Testis (tissue), 3 donors: ENCODE data around the gene ABCA12. TPM values are rescaled to one million over a fixed set of nuclear protein-coding genes. Genes with fewer than 3 reads are reported as not detected.

ENCODE experiments used
- DNase-seq: peaks from one replicate; pipeline ENCODE4 v3.0.0-alpha.2; 2019
- H3K27ac ChIP-seq, 2 donors: fragments of 200-600 bp; sonication (generic); one replicate each; pipeline ENCODE4 v1.5.1; 2019
- H3K27me3 ChIP-seq: fragments of 200-600 bp; sonication (generic); one replicate; pipeline ENCODE4 v1.5.1; 2019
- H3K36me3 ChIP-seq: fragments of 200-600 bp; sonication (generic); one replicate; pipeline ENCODE4 v1.5.1; 2017; ENCODE audit warnings: low read depth; ENCODE audit errors: missing control alignments
- H3K4me1 ChIP-seq: fragments of 200-600 bp; sonication (generic); one replicate; pipeline ENCODE4 v1.5.1; 2019
- H3K4me3 ChIP-seq, 2 donors: fragments of 200-600 bp; sonication (generic); one replicate each; pipeline ENCODE4 v1.5.1; 2017 to 2019
- H3K9me3 ChIP-seq: fragments of 200-600 bp; sonication (generic); one replicate; pipeline ENCODE4 v1.5.1; 2017
- CTCF ChIP-seq, 3 experiments: fragments of 450-650 bp in 2 of 3; fragments of 200-600 bp in 1 of 3; sonication (generic) in 1 of 3; IDR thresholded peaks; one replicate each; pipeline ENCODE4 v1.5.1; 2016 to 2019; ENCODE audit warnings: antibody characterized with exemption in 3 of 3, mild to moderate bottlenecking in 2 of 3, moderate library complexity in 1 of 3
- POLR2A ChIP-seq: fragments of 450-650 bp; IDR thresholded peaks from one replicate; pipeline ENCODE4 v1.6.1; 2017; ENCODE audit warnings: antibody characterized with exemption, mild to moderate bottlenecking, moderate library complexity
- WGBS, 2 donors: methylation state at CpG; one replicate each; pipeline ENCODE4 v1.1.5; 2018; 5-methylcytosine and 5-hydroxymethylcytosine counted together
- intact Hi-C: fragments of 100-400 bp; cut with DNase I; formaldehyde crosslinking; loops from one replicate; pipeline ENCODE4 v1.15.1; 2023; ENCODE audit warnings: low total_unique reads
- polyA plus RNA-seq: library from polyadenylated mRNA; stranded (reverse); fragments of 350-450 nt; fragmentation: Illumina TruSeq; extraction: RNeasy Lipid Tissue Mini Kit (QIAGEN cat#74804); gene quantifications from one replicate; pipeline ENCODE4 v1.2.3, GENCODE V29; 2014; ENCODE audit warnings: low read depth, low replicate concordance; ENCODE audit not compliant: insufficient read depth
- total RNA-seq, 2 donors: library from RNA; depleted of rRNA; stranded (reverse); fragments of >200 nt; gene quantifications; one replicate each; pipeline ENCODE4 v1.2.3, GENCODE V29; 2016

The ABCA12 gene
- total and polyA plus RNA-seq, 3 donors from 2014 or later = 1.4 to 1.8 (median 1.6) TPM

GRCh38 chr2:215020283-215020682 is 118.1 kb downstream of the ABCA12 start:
- Histone ChIP-seq H3K4me3 (no peak overlapping the region), H3K27ac (no peak overlapping the region), H3K36me3 (no peaks in the 10 kb centered on the region), H3K27me3 (no peaks in the 10 kb centered on the region), H3K4me1 (no peaks in the 10 kb centered on the region), H3K9me3 (no peaks in the 10 kb centered on the region)
- WGBS, 2 donors = 48 to 50% methylated on average over 2 of the region's 2 CpGs
- no peak for DNase-seq
- intact Hi-C loops = no loop called here
- no peak for TF ChIP-seq POLR2A
- TF ChIP-seq CTCF (IDR thresholded peaks at IDR 0.05) = no peak

- Histone ChIP-seq H3K9me3 (no peaks in the 10 kb centered on the region), H3K27ac (no peak overlapping the region), H3K36me3 (no peaks in the 10 kb centered on the region), H3K4me3 (no peak overlapping the region), H3K4me1 (no peaks in the 10 kb centered on the region), H3K27me3 (no peaks in the 10 kb centered on the region)
- WGBS, 2 donors = 87 to 95% methylated on average over 8 of the region's 8 CpGs
- no peak for TF ChIP-seq POLR2A
- no peak for TF ChIP-seq CTCF (IDR thresholded peaks at IDR 0.05)
- DNase-seq = no peak
- intact Hi-C loops = no loop called here
These were observed 118.8 kb downstream of the ABCA12 start for GRCh38 chr2:215019521-215020145.

- no peak overlapping the region for H3K4me3 ChIP-seq
- DNase-seq = no peak
- no peaks in the 10 kb centered on the region for H3K36me3 ChIP-seq
- intact Hi-C loops = no loop called here
- H3K4me1 ChIP-seq = no peaks in the 10 kb centered on the region
- no peaks in the 10 kb centered on the region for H3K27me3 ChIP-seq
- TF ChIP-seq POLR2A (no peak), CTCF (IDR thresholded peaks at IDR 0.05) (no peak)
- no peaks in the 10 kb centered on the region for H3K9me3 ChIP-seq
- 94 to 95% methylated on average over 3 of the region's 3 CpGs for WGBS, 2 donors
- H3K27ac ChIP-seq = no peak overlapping the region
These were observed 119.3 kb downstream of the ABCA12 start for GRCh38 chr2:215019085-215019484.

- Histone ChIP-seq H3K36me3 (no peaks in the 10 kb centered on the region), H3K27ac (no peak overlapping the region), H3K9me3 (no peaks in the 10 kb centered on the region), H3K4me1 (no peaks in the 10 kb centered on the region), H3K4me3 (no peak overlapping the region), H3K27me3 (no peaks in the 10 kb centered on the region)
- TF ChIP-seq POLR2A = no peak
- no peak for TF ChIP-seq CTCF (IDR thresholded peaks at IDR 0.05)
- no peak for DNase-seq
- WGBS, 2 donors = 81 to 87% methylated on average over 3 of the region's 3 CpGs
- intact Hi-C loops = no loop called here
These were observed 123.0 kb downstream of the ABCA12 start for GRCh38 chr2:215015421-215015820.

- Histone ChIP-seq H3K27ac (no peak overlapping the region), H3K9me3 (no peaks in the 10 kb centered on the region), H3K4me3 (no peak overlapping the region), H3K27me3 (no peaks in the 10 kb centered on the region), H3K4me1 (no peaks in the 10 kb centered on the region), H3K36me3 (no peaks in the 10 kb centered on the region)
- no peak for DNase-seq
- no peak for TF ChIP-seq POLR2A
- no peak for TF ChIP-seq CTCF (IDR thresholded peaks at IDR 0.05)
- 75 to 76% methylated on average over 2 of the region's 2 CpGs for WGBS, 2 donors
- intact Hi-C loops = no loop called here
These were observed 128.0 kb downstream of the ABCA12 start for GRCh38 chr2:215010390-215010789.
